Medulla oblongata (tissue), 1 donor: ENCODE measurements around the gene KCNIP1.

Experiments used
- DNase-seq: peaks from one replicate; pipeline ENCODE4 v3.0.0-alpha.2; 2015; ENCODE audit errors: extremely low spot score

Gene KCNIP1

DNA sequence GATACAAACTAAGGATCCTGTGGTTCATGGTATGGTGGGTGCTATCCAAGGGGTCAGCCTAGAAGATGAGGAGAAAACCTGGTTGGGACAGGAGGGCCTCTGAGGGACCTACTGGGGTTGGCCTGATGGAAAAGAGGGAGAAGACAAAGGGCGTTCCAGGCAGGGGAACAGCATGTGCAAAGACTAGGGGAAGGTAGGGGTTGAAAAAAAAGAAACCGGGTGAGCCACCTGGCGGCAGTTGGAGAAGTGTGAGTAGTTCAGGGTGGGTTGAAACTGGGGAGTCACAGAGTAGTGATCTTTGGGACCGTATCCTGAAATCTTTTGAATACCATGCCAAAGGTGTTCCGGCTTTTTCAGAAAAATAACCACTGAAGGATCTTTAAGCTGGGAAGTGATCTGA lies 271.0 kb downstream of the KCNIP1 start:
- DNase-seq = no peak

GRCh38 chr5:170781946-170782345 lies 278.1 kb downstream of the KCNIP1 start:
- no peak for DNase-seq

DNA sequence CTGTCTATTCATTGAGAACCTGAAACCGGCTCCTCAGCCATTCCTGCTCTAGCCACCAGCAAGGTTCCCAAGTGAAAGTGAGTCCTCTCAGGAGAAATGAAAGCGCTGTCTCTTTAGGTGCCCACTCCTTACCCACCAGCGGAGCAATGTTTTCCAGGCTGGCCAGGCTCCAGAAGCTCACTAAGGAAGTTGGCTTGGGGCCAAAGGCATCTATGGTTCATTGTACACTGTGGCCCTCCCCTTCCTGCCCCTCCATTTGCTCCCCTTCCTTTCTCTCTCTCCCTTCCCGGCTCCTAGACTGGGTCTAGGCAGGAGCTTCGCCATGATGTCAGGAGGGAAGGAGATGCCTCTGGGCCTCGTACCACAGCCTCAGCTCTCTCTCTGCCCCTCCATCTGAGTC lies 278.6 kb downstream of the KCNIP1 start:
- DNase-seq = no peak

DNA sequence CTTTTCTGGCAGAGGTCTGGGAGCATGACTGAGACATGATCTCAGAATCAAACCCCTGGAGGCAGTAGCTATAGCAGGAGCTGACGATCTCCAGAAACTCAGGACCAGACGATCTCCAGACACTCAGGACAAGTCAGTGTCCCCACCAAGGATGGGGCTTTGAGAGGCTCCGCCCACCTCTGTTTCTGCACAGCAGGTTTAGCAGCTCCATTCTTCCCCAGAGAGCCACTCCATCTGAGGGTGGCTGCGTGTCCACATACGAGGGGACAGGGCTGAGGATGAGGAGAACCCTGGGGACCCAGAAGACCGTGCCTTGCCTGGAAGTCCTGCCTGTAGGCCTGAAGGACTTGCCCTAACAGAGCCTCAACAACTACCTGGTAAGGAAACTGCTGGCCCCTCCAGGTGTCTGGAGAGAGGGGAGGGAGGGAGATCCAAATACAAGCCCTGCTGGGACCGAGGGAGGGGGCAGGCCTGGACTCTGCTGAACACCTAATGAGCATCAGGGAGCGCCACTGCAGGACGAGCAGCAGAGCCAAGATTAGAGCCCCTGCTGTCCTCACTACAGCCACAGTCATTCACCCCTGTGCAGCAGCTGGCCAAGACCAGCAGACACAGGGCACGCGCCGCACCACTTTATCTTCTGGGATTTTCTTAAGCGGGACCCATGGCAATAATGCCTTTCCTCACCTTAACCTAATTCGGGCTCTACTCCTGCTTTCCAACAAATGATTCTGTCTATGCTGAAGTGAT lies 279.9 kb downstream of the KCNIP1 start, which contains the start of gene GABRP:
GABRP (plus strand) TSS at position 228 of the 750 bp plus-strand sequence. CDS start 4,891 bp downstream, outside the sequence.
- DNase-seq = no peak

DNA sequence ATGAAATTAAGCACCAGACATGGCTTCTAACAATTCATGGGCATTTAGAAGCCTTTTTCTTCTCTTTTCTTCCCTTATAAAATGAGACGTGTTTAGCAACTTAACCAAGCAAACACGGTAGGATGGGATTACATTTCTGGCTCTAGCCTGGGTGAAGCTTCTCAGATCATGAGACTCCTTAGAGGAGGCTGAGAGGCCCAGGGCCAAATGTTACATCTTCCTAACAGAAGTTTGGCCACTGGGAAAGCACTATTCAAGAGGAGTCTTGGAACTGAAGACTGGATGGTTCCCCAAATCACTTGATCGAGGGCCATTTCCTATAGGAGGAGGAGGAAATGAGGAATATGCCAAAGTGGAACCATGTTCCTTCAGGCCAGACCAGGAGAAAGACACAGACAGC lies 281.6 kb downstream of the KCNIP1 start:
- DNase-seq = no peak
